H9 (cell line): ENCODE measurements around the gene MACIR. TPM values are rescaled to one million over a fixed set of nuclear protein-coding genes. Genes with fewer than 3 reads are reported as not detected.

Experiments used
- DNase-seq: peaks from one replicate; pipeline ENCODE4 v3.0.0-alpha.2; 2017
- H2AFZ ChIP-seq: one replicate; pipeline ENCODE4 v1.6.1; 2013; ENCODE audit warnings: mild to moderate bottlenecking, low read length, control low read depth, moderate library complexity
- H2AK5ac ChIP-seq: 2 replicates; pipeline ENCODE4 v1.6.1; 2013; ENCODE audit warnings: low read length, control low read depth, mixed read lengths; ENCODE audit not compliant: insufficient read length
- H2BK120ac ChIP-seq: one replicate; pipeline ENCODE4 v1.6.1; 2013; ENCODE audit warnings: low read depth, mild to moderate bottlenecking, low read length, control low read depth, inconsistent platforms; ENCODE audit not compliant: poor library complexity, severe bottlenecking
- H2BK12ac ChIP-seq: 2 replicates; pipeline ENCODE4 v1.6.1; 2013; ENCODE audit warnings: low read length, control low read depth, mixed read lengths, low read depth; ENCODE audit not compliant: insufficient read length
- H2BK15ac ChIP-seq: 2 replicates; pipeline ENCODE4 v1.6.1; 2013; ENCODE audit warnings: low read depth, low read length, control low read depth
- H2BK20ac ChIP-seq: one replicate; pipeline ENCODE4 v1.6.1; 2013; ENCODE audit warnings: low read depth, mild to moderate bottlenecking, low read length, control low read depth, inconsistent platforms; ENCODE audit not compliant: poor library complexity, severe bottlenecking
- H2BK5ac ChIP-seq: 2 replicates; pipeline ENCODE4 v1.6.1; 2013; ENCODE audit warnings: low read length, control low read depth, mixed read lengths; ENCODE audit not compliant: insufficient read length
- H3K14ac ChIP-seq: 2 replicates; pipeline ENCODE4 v1.6.1; 2013; ENCODE audit warnings: low read length, control low read depth; ENCODE audit not compliant: insufficient read depth
- H3K18ac ChIP-seq: 2 replicates; pipeline ENCODE4 v1.6.1; 2013; ENCODE audit warnings: low read depth, mild to moderate bottlenecking, mixed read lengths, low read length, control low read depth; ENCODE audit not compliant: insufficient read length
- H3K23ac ChIP-seq: 2 replicates; pipeline ENCODE4 v1.6.1; 2013; ENCODE audit warnings: low read length, control low read depth, mixed read lengths, low read depth; ENCODE audit not compliant: insufficient read length
- H3K23me2 ChIP-seq: 2 replicates; pipeline ENCODE4 v1.6.1; 2013; ENCODE audit warnings: low read depth, mild to moderate bottlenecking, mixed read lengths, low read length, control low read depth; ENCODE audit not compliant: insufficient read length, poor library complexity, severe bottlenecking
- H3K27ac ChIP-seq: 2 replicates; pipeline ENCODE4 v1.5.1; 2013; ENCODE audit warnings: low read length, control low read depth, mixed read lengths, low read depth; ENCODE audit not compliant: insufficient read length
- H3K27me3 ChIP-seq: 2 replicates; pipeline ENCODE4 v1.6.1; 2013; ENCODE audit warnings: low read length, control low read depth, inconsistent platforms; ENCODE audit not compliant: insufficient read depth
- H3K4ac ChIP-seq: 2 replicates; pipeline ENCODE4 v1.6.1; 2013; ENCODE audit warnings: low read depth, mild to moderate bottlenecking, control low read depth, inconsistent platforms, low read length, moderate library complexity
- H3K4me1 ChIP-seq: 2 replicates; pipeline ENCODE4 v1.6.1; 2013; ENCODE audit warnings: low read length, control low read depth, inconsistent platforms; ENCODE audit not compliant: insufficient read depth
- H3K4me2 ChIP-seq: 2 replicates; pipeline ENCODE4 v1.6.1; 2013; ENCODE audit warnings: low read length, control low read depth, mixed read lengths; ENCODE audit not compliant: insufficient read length, insufficient read depth
- H3K56ac ChIP-seq: 2 replicates; pipeline ENCODE4 v1.6.1; 2013; ENCODE audit warnings: low read depth, mild to moderate bottlenecking, mixed read lengths, low read length, control low read depth; ENCODE audit not compliant: insufficient read length
- H3K79me1 ChIP-seq: 2 replicates; pipeline ENCODE4 v1.6.1; 2013; ENCODE audit warnings: low read depth, mild to moderate bottlenecking, moderate library complexity, low read length, control low read depth, inconsistent platforms; ENCODE audit not compliant: insufficient read depth, poor library complexity, severe bottlenecking
- H3K79me2 ChIP-seq: 2 replicates; pipeline ENCODE4 v1.6.1; 2013; ENCODE audit warnings: low read length, control low read depth, inconsistent platforms; ENCODE audit not compliant: insufficient read depth
- H3K9ac ChIP-seq: 2 replicates; pipeline ENCODE4 v1.6.1; 2013; ENCODE audit warnings: low read length, control low read depth, mixed read lengths; ENCODE audit not compliant: insufficient read length; ENCODE audit errors: extremely low read depth
- H3K9me3 ChIP-seq: one replicate; pipeline ENCODE4 v1.6.1; 2013; ENCODE audit warnings: low read depth, low read length, inconsistent platforms; ENCODE audit not compliant: control insufficient read depth
- H3T11ph ChIP-seq: one replicate; pipeline ENCODE4 v1.6.1; 2013; ENCODE audit warnings: mild to moderate bottlenecking, low read length, control low read depth, inconsistent platforms
- H4K20me1 ChIP-seq: one replicate; pipeline ENCODE4 v1.6.1; 2013; ENCODE audit not compliant: control insufficient read depth, insufficient read length, insufficient read depth
- H4K5ac ChIP-seq: 2 replicates; pipeline ENCODE4 v1.6.1; 2013; ENCODE audit warnings: low read depth, mild to moderate bottlenecking, mixed read lengths, low read length, control low read depth; ENCODE audit not compliant: insufficient read length
- H4K8ac ChIP-seq: replicated peaks from 2 replicates; pipeline ENCODE4 v1.6.1; 2013; ENCODE audit warnings: low read length, control low read depth, mixed read lengths, low read depth; ENCODE audit not compliant: insufficient read length
- H4K91ac ChIP-seq: 2 replicates; pipeline ENCODE4 v1.6.1; 2013; ENCODE audit warnings: low read depth, mild to moderate bottlenecking, moderate library complexity, mixed read lengths, low read length, control low read depth; ENCODE audit not compliant: insufficient read length
- H3K27ac Mint-ChIP-seq, 3 experiments: 2 replicates in 2 of 3; 3 replicates in 1 of 3; pipeline ENCODE4 v1.8.0; 2020 to 2021; ENCODE audit warnings: mixed read lengths in 3 of 3, mild to moderate bottlenecking in 1 of 3, moderate library complexity in 1 of 3
- H3K27me3 Mint-ChIP-seq: 2 replicates; pipeline ENCODE4 v1.8.0; 2021; ENCODE audit warnings: low read depth, mild to moderate bottlenecking, moderate library complexity, mixed read lengths
- H3K36me3 Mint-ChIP-seq, 3 experiments: 2 replicates in 2 of 3; 3 replicates in 1 of 3; pipeline ENCODE4 v1.8.0; 2020 to 2021; ENCODE audit warnings: low read depth in 3 of 3, mixed read lengths in 3 of 3; ENCODE audit not compliant: insufficient read depth in 1 of 3
- H3K4me1 Mint-ChIP-seq, 2 experiments: 2 replicates each; pipeline ENCODE4 v1.8.0; 2020; ENCODE audit warnings: mixed read lengths in 2 of 2
- H3K4me3 Mint-ChIP-seq, 2 experiments: 2 replicates in 1 of 2; 3 replicates in 1 of 2; pipeline ENCODE4 v1.8.0; 2020 to 2021; ENCODE audit warnings: mild to moderate bottlenecking in 2 of 2, mixed read lengths in 2 of 2, moderate library complexity in 1 of 2
- H3K9me3 Mint-ChIP-seq, 2 experiments: 2 replicates in 1 of 2; 3 replicates in 1 of 2; pipeline ENCODE4 v1.8.0; 2020; ENCODE audit warnings: mild to moderate bottlenecking in 2 of 2, mixed read lengths in 2 of 2, moderate library complexity in 1 of 2
- CTCF ChIP-seq: fragments of 200-600 bp; sonication (generic); conservative IDR thresholded peaks from 3 replicates; pipeline ENCODE4 v1.8.0; 2021; ENCODE audit warnings: antibody characterized with exemption, mild to moderate bottlenecking
- WGBS: extraction: QIAGEN DNeasy Blood & Tissue Kit; methylation state at CpG from one replicate; pipeline ENCODE4 v1.1.7; 2013; ENCODE audit warnings: missing lambda C conversion rate, low lambda C conversion rate, mixed read lengths; ENCODE audit not compliant: insufficient read length; ENCODE audit errors: extremely low coverage; 5-methylcytosine and 5-hydroxymethylcytosine counted together
- total RNA-seq: library from RNA; stranded (reverse); gene quantifications from 2 replicates; pipeline ENCODE4 v1.2.1, GENCODE V29; 2021

MACIR gene
- total RNA-seq, 1 experiment from 2014 or later: 11.7 TPM

- H3K14ac ChIP-seq: no peak overlapping the region
- no peak overlapping the region for H2BK12ac ChIP-seq
- H2BK5ac ChIP-seq: no peak overlapping the region
- no peak overlapping the region for H3K9ac ChIP-seq
- Mint-ChIP-seq H3K4me1 (peaks cover 3% of the 10 kb centered on the region in 2 experiments; a peak in 2 of 4 replicates), H3K27me3 (no peaks in the 10 kb centered on the region), H3K9me3 (peaks cover 11% of the 10 kb centered on the region in 2 experiments; a peak in 4 of 5 replicates), H3K36me3 (peaks cover 0 to 4% (median 0%) of the 10 kb centered on the region in 3 experiments; a peak in 2 of 7 replicates), H3K4me3 (no peak overlapping the region), H3K27ac (no peak overlapping the region)
- H3K27me3 ChIP-seq: no peaks in the 10 kb centered on the region
- no peak overlapping the region for H3T11ph ChIP-seq
- H3K79me1 ChIP-seq: no peaks in the 10 kb centered on the region
- no peaks in the 10 kb centered on the region for H3K9me3 ChIP-seq
- H3K4me2 ChIP-seq: no peak overlapping the region
- H4K91ac ChIP-seq: no peak overlapping the region
- no peaks in the 10 kb centered on the region for H3K79me2 ChIP-seq
- H2BK120ac ChIP-seq: no peak overlapping the region
- no peaks in the 10 kb centered on the region for H3K23me2 ChIP-seq
- H4K8ac ChIP-seq: no peak overlapping the region
- H3K4ac ChIP-seq: no peak overlapping the region
- H2BK15ac ChIP-seq: no peak overlapping the region
- TF ChIP-seq CTCF: no peak
- no peak overlapping the region for H3K23ac ChIP-seq
- H2AK5ac ChIP-seq: no peak overlapping the region
- H3K18ac ChIP-seq: no peak overlapping the region
- H3K27ac ChIP-seq: no peak overlapping the region
- no peak for DNase-seq
- no peaks in the 10 kb centered on the region for H3K4me1 ChIP-seq
- H4K5ac ChIP-seq: no peak overlapping the region
- WGBS: no CpG with 5 or more reads among the region's 2 CpGs
- H2AFZ ChIP-seq: no peak overlapping the region
- H2BK20ac ChIP-seq: peak overlapping the region; percentile 11
- H3K56ac ChIP-seq: no peak overlapping the region
- H4K20me1 ChIP-seq: no peaks in the 10 kb centered on the region
Measured at GRCh38 chr5:103243665-103244064, 14.9 kb upstream of the MACIR start.
